ENCODE measurements around the gene TAS2R14.

The TAS2R14 gene

GRCh38 chr12:10904686-10905085 lies 34.4 kb downstream of the TAS2R14 start:
- no peak for DNase-seq (ENCODE audit: low read depth)

- DNase-seq (ENCODE audit: low read depth) = no peak
Observed at GRCh38 chr12:10901427-10901826, 37.6 kb downstream of the TAS2R14 start.

- DNase-seq (ENCODE audit: low read depth) = no peak
Observed at GRCh38 chr12:10900972-10901371, 38.1 kb downstream of the TAS2R14 start.

- DNase-seq (ENCODE audit: low read depth) = no peak
Observed at GRCh38 chr12:10900530-10900929, 38.5 kb downstream of the TAS2R14 start.

- no peak for DNase-seq (ENCODE audit: low read depth)
Observed at GRCh38 chr12:10896854-10897253, 42.2 kb downstream of the TAS2R14 start.

GRCh38 chr12:10891937-10892336 lies 47.1 kb downstream of the TAS2R14 start:
- no peak for DNase-seq (ENCODE audit: low read depth)

GRCh38 chr12:10889226-10889625 lies 49.8 kb downstream of the TAS2R14 start:
- DNase-seq (ENCODE audit: low read depth) = no peak
